HG03558 (cell line): Measurements from ENCODE around the gene GDE1.
A peak's percentile ranks its signal among the peaks of the same experiment; 100 is the strongest.

ENCODE experiments used
- ATAC-seq: cut with Tn5 transposase; IDR thresholded peaks from one replicate; pipeline ENCODE4 v1.9.1; 2021; ENCODE audit warnings: moderate number of reproducible peaks; ENCODE audit not compliant: unreplicated experiment; ENCODE audit errors: extremely low read depth

The GDE1 gene

GRCh38 chr16:19524616-19525384 is 2.9 kb upstream of the GDE1 start:
- no peak for ATAC-seq

GRCh38 chr16:19524356-19524615 is 2.4 kb upstream of the GDE1 start:
- no peak for ATAC-seq

GRCh38 chr16:19523559-19524355 is 1.9 kb upstream of the GDE1 start, which contains the start of gene CCP110:
Gene CCP110, plus strand, starts transcription at chr16:19523942. Its CDS starts 3,940 bp downstream, at chr16:19527882.
- peak; percentile 39 for ATAC-seq

- ATAC-seq: no peak
These were observed 1.3 kb upstream of the GDE1 start for GRCh38 chr16:19523184-19523558.

GRCh38 chr16:19522760-19523159 is 862 bp upstream of the GDE1 start:
- no peak for ATAC-seq

- ATAC-seq: no peak
These were observed 467 bp upstream of the GDE1 start for GRCh38 chr16:19522397-19522732.

GRCh38 chr16:19520861-19521331 is 1.0 kb downstream of the GDE1 start:
- no peak for ATAC-seq

GRCh38 chr16:19518388-19518787 is 3.5 kb downstream of the GDE1 start:
- ATAC-seq: no peak

GRCh38 chr16:19517424-19518089 is 4.3 kb downstream of the GDE1 start:
- ATAC-seq: no peak

- no peak for ATAC-seq
These were observed 6.1 kb downstream of the GDE1 start for GRCh38 chr16:19515757-19516156.

GRCh38 chr16:19513377-19514053 is 8.4 kb downstream of the GDE1 start:
- no peak for ATAC-seq

GRCh38 chr16:19512297-19512696 is 9.6 kb downstream of the GDE1 start:
- no peak for ATAC-seq

GRCh38 chr16:19507867-19508266 is 14.0 kb downstream of the GDE1 start:
- no peak for ATAC-seq

- no peak for ATAC-seq
These were observed 14.9 kb downstream of the GDE1 start for GRCh38 chr16:19506965-19507364.

- ATAC-seq: no peak
These were observed 16.1 kb downstream of the GDE1 start for GRCh38 chr16:19505600-19506303.

GRCh38 chr16:19503461-19504075 is 18.3 kb downstream of the GDE1 start:
- ATAC-seq: no peak

GRCh38 chr16:19502395-19503131 is 19.3 kb downstream of the GDE1 start:
- no peak for ATAC-seq

GRCh38 chr16:19499481-19499880 is 22.4 kb downstream of the GDE1 start:
- ATAC-seq: no peak

GRCh38 chr16:19499006-19499405 is 22.9 kb downstream of the GDE1 start:
- no peak for ATAC-seq
